Sigmoid colon (tissue), 7 donors: ENCODE data around the gene ATF4. TPM values are rescaled to one million over a fixed set of nuclear protein-coding genes. Genes with fewer than 3 reads are reported as not detected.

ENCODE experiments used
- DNase-seq: peaks from one replicate; pipeline ENCODE4 v3.0.0-alpha.2; 2019
- H3K27ac ChIP-seq, 4 donors: fragments of 200-600 bp; sonication (generic); one replicate each; pipeline ENCODE4 v1.5.1; 2016 to 2019; ENCODE audit warnings: mild to moderate bottlenecking in 1 of 4
- H3K27me3 ChIP-seq, 3 donors: fragments of 200-600 bp; sonication (generic); one replicate each; pipeline ENCODE4 v1.5.1; 2019; ENCODE audit warnings: mild to moderate bottlenecking in 1 of 3
- H3K36me3 ChIP-seq, 4 donors: fragments of 200-600 bp; sonication (generic); one replicate each; pipeline ENCODE4 v1.5.1; 2016 to 2019
- H3K4me1 ChIP-seq, 4 donors: fragments of 200-600 bp; sonication (generic); one replicate each; pipeline ENCODE4 v1.5.1; 2017 to 2019
- H3K4me3 ChIP-seq, 4 donors: fragments of 200-600 bp; sonication (generic); one replicate each; pipeline ENCODE4 v1.5.1; 2017 to 2019; ENCODE audit warnings: mild to moderate bottlenecking in 2 of 4, moderate library complexity in 1 of 4
- H3K9me3 ChIP-seq, 4 donors: fragments of 200-600 bp in 3 of 4; sonication (generic) in 3 of 4; one replicate each; pipeline versions ENCODE4 v1.5.1 to v1.6.1; 2013 to 2019
- EP300 ChIP-seq, 4 donors: sonication (generic); formaldehyde crosslinking; IDR thresholded peaks; one replicate each; pipeline ENCODE4 v1.6.1; 2017; ENCODE audit warnings: antibody characterized with exemption in 4 of 4
- POLR2A ChIP-seq, 2 donors: fragments of 450-650 bp; IDR thresholded peaks; one replicate each; pipeline ENCODE4 v1.6.1; 2016; ENCODE audit warnings: antibody characterized with exemption in 2 of 2, mild to moderate bottlenecking in 2 of 2, moderate library complexity in 2 of 2
- POLR2AphosphoS5 ChIP-seq, 4 donors: sonication (generic); formaldehyde crosslinking; IDR thresholded peaks; one replicate each; pipeline ENCODE4 v1.6.1; 2017; ENCODE audit warnings: antibody characterized with exemption in 4 of 4
- WGBS, 2 donors: extraction: QIAGEN DNeasy Blood & Tissue Kit; methylation state at CpG; one replicate each; pipeline ENCODE4 v1.1.7; 2013; 5-methylcytosine and 5-hydroxymethylcytosine counted together
- intact Hi-C: fragments of 100-400 bp; cut with DNase I; formaldehyde crosslinking; loops from one replicate; pipeline ENCODE4 v1.15.1; 2023
- polyA plus RNA-seq, 3 donors: library from polyadenylated mRNA; stranded (reverse); fragments of 200-250 nt; gene quantifications; one replicate each; pipeline ENCODE4 v1.2.3, GENCODE V29; 2013
- total RNA-seq, 4 donors: library from RNA; depleted of rRNA; stranded (reverse); fragments of >200 nt; gene quantifications; one replicate each; pipeline ENCODE4 v1.1.0, GENCODE V29; 2016
- TF ChIP-seq, protein P1 (sequence below), 4 experiments: fragments of 450-650 bp in 3 of 4; fragments of 200-600 bp in 1 of 4; IDR thresholded peaks; one replicate each; pipeline ENCODE4 v1.5.1; 2016 to 2019; ENCODE audit warnings: antibody characterized with exemption in 4 of 4, mild to moderate bottlenecking in 3 of 4, moderate library complexity in 2 of 4
- donor health status: healthy with polysubstance abuse.
- donor health status: Bipolar disorder and iron deficiency.
- donor health status: healthy.

ATF4 gene
- total and polyA plus RNA-seq, 7 donors, result 423 to 651 (median 483) TPM

DNA sequence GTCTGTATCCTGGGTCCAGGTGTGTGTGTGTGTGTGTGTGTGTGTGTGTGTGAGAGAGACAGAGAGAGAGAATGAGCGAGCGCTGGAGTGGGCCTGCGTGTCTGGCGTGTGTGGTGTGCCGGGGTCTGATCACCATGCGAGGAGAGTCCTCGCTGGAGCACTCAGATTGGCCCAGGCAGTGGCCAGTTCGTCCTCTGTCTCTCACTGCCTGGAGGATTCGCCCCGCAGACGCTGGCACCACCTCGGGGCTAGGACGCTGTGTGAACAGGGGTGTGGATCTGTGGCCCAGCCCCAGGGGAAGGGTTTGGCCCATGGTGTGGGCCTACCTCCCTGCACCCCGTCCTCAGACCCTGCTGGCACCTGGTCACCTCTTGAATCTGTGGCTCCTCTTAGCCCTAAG lies 38.6 kb downstream of the ATF4 start:
- WGBS, 2 donors, result 82 to 89% methylated on average over 14 of the region's 14 CpGs
- TF ChIP-seq, protein P1, sequence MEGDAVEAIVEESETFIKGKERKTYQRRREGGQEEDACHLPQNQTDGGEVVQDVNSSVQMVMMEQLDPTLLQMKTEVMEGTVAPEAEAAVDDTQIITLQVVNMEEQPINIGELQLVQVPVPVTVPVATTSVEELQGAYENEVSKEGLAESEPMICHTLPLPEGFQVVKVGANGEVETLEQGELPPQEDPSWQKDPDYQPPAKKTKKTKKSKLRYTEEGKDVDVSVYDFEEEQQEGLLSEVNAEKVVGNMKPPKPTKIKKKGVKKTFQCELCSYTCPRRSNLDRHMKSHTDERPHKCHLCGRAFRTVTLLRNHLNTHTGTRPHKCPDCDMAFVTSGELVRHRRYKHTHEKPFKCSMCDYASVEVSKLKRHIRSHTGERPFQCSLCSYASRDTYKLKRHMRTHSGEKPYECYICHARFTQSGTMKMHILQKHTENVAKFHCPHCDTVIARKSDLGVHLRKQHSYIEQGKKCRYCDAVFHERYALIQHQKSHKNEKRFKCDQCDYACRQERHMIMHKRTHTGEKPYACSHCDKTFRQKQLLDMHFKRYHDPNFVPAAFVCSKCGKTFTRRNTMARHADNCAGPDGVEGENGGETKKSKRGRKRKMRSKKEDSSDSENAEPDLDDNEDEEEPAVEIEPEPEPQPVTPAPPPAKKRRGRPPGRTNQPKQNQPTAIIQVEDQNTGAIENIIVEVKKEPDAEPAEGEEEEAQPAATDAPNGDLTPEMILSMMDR (IDR thresholded peaks at IDR 0.05), result no peak
- TF ChIP-seq POLR2A (IDR thresholded peaks at IDR 0.05), result no peak
- no peak for TF ChIP-seq POLR2AphosphoS5 (IDR thresholded peaks at IDR 0.05)
- no peak for TF ChIP-seq EP300 (IDR thresholded peaks at IDR 0.05)
- Histone ChIP-seq H3K36me3 (no peaks in the 10 kb centered on the region), H3K4me1 (peaks cover 0 to 14% (median 12%) of the 10 kb centered on the region in 4 donors), H3K9me3 (no peaks in the 10 kb centered on the region), H3K4me3 (no peak overlapping the region), H3K27ac (no peak overlapping the region), H3K27me3 (peaks cover 26 to 77% (median 40%) of the 10 kb centered on the region in 3 donors)
- no peak for DNase-seq
- intact Hi-C loops, result no loop called here

DNA sequence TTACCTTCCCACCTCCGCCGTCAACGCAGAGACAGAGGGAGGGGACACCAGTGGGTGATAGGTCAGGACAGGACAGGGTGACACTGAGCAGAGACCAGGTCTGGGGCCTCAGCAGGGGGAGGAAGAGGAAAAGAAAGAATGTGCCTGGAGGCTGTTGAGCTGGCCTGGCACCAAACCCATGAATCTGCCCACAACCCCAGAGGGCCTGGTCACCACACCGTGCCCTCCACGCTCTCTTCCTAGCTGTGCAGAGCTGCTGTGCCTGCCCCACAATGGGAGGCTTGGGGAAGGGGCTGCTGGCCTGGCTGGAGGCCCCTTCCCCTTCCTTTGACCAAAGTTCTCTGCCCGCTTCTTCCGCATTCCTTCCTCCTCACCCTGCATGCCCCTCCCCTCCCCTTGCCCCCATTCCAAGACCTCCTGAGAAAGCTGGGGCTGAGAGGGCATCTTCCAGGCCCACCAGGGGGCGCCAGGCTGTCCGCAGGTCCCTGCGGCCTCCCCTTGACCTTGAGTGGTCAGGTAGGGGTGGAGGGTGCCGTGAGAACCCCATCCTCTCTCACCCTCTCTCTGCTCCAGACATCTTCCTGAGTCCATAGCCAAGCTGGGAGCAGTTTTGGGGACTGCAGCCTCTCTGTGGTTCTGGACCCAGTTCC lies 39.2 kb downstream of the ATF4 start:
- intact Hi-C loops, result no loop called here
- Histone ChIP-seq H3K4me3 (no peak overlapping the region), H3K27me3 (peaks cover 26 to 77% (median 40%) of the 10 kb centered on the region in 3 donors), H3K4me1 (peaks cover 0 to 14% (median 12%) of the 10 kb centered on the region in 4 donors), H3K9me3 (no peaks in the 10 kb centered on the region), H3K27ac (no peak overlapping the region), H3K36me3 (no peaks in the 10 kb centered on the region)
- TF ChIP-seq POLR2AphosphoS5 (IDR thresholded peaks at IDR 0.05) (no peak), POLR2A (IDR thresholded peaks at IDR 0.05) (no peak), EP300 (IDR thresholded peaks at IDR 0.05) (no peak)
- TF ChIP-seq, protein P1 (IDR thresholded peaks at IDR 0.05), result no peak
- WGBS, 2 donors, result 33 to 50% methylated on average over 11 of the region's 11 CpGs
- DNase-seq, result no peak

DNA sequence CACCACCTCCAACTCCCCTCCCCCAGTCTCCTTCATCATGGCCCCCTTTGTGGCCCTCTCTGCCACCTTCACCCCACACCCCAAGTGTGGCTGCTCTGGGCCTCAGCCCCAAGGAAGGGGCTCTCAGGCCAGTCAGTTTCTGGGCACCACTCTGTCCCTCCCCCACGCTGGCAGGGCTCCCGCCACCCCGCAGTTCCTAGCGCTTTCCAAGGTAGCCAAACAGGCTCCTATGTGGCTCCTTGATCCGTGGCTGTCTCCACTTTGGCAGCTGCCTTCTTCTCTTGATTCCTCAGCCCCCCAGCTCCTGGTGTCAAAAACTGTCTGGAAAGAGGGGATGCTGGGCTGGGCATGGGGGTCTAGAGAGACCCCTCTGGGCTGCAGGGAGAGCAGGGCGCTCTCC lies 39.8 kb downstream of the ATF4 start:
- WGBS, 2 donors, result 28 to 62% methylated on average over 6 of the region's 6 CpGs
- intact Hi-C loops, result no loop called here
- Histone ChIP-seq H3K4me3 (no peak overlapping the region), H3K36me3 (no peaks in the 10 kb centered on the region), H3K9me3 (no peaks in the 10 kb centered on the region), H3K27ac (no peak overlapping the region), H3K27me3 (peaks cover 26 to 77% (median 40%) of the 10 kb centered on the region in 3 donors), H3K4me1 (peaks cover 0 to 14% (median 12%) of the 10 kb centered on the region in 4 donors)
- DNase-seq, result no peak
- TF ChIP-seq, protein P1 (IDR thresholded peaks at IDR 0.05), result no peak
- no peak for TF ChIP-seq POLR2AphosphoS5 (IDR thresholded peaks at IDR 0.05)

DNA sequence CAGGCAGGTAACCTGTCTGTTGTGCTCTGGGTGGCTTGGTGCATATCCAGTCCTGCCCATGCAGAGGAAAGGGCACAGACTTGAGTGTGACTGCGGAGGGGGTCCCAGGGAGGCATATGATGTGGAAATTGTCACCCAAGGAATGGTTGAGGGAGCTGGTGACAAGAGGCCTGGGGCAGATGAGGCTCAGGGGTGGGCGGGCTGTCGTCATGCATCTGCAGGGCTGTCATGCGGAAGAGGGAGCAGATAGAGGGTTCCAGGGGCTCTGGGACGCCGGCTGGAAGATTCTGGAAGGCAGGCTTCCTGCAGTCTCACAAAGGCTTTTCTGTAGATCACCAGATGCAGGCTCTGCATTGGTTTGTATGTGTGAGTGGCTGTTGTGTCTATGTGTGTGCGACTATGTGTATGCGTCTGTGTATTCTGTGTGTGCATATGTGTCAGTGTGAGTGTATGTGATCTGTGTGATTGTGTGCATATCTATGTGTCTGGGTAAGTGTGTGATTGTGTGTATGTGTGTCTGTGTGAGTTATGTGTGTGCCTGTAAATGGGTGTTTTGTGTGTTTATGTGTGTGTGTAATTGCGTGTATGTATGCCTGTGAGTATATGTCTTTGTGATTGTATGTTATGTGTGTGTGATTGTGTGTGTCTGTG lies 42.6 kb downstream of the ATF4 start:
- Histone ChIP-seq H3K4me3 (no peak overlapping the region), H3K27ac (no peak overlapping the region), H3K36me3 (no peaks in the 10 kb centered on the region), H3K27me3 (peaks cover 15 to 56% (median 23%) of the 10 kb centered on the region in 3 donors), H3K4me1 (peaks cover 0 to 7% (median 6%) of the 10 kb centered on the region in 4 donors), H3K9me3 (no peaks in the 10 kb centered on the region)
- WGBS, 2 donors, result 78 to 79% methylated on average over 9 of the region's 9 CpGs
- intact Hi-C loops, result no loop called here
- no peak for DNase-seq
- TF ChIP-seq, protein P1 (IDR thresholded peaks at IDR 0.05), result no peak
- TF ChIP-seq POLR2A (IDR thresholded peaks at IDR 0.05) (no peak), EP300 (IDR thresholded peaks at IDR 0.05) (no peak), POLR2AphosphoS5 (IDR thresholded peaks at IDR 0.05) (no peak)
